Breast epithelium (tissue), 4 donors: Measurements from ENCODE around the gene ARHGEF33. TPM values are rescaled to one million over a fixed set of nuclear protein-coding genes. Genes with fewer than 3 reads are reported as not detected.

Source experiments
- DNase-seq, 2 donors: peaks; one replicate each; pipeline ENCODE4 v3.0.0-alpha.2; 2019; ENCODE audit warnings: low spot score in 2 of 2
- H3K27ac ChIP-seq, 2 donors: fragments of 200-600 bp; sonication (generic) in 1 of 2; one replicate each; pipeline ENCODE4 v1.5.1; 2016 to 2019; ENCODE audit warnings: mild to moderate bottlenecking in 1 of 2
- H3K27me3 ChIP-seq, 2 donors: fragments of 200-600 bp; sonication (generic) in 1 of 2; one replicate each; pipeline versions ENCODE4 v1.5.1 to v1.6.0; 2017 to 2019; ENCODE audit warnings: control low read depth in 1 of 2, mild to moderate bottlenecking in 1 of 2
- H3K36me3 ChIP-seq: fragments of 200-600 bp; one replicate; pipeline ENCODE4 v1.5.1; 2019
- H3K4me1 ChIP-seq, 2 donors: fragments of 200-600 bp; sonication (generic); one replicate each; pipeline ENCODE4 v1.5.1; 2016 to 2019; ENCODE audit warnings: control low read depth in 1 of 2
- H3K4me3 ChIP-seq, 3 donors: fragments of 200-600 bp; sonication (generic); 1 replicate in 2 of 3; 2 replicates in 1 of 3; pipeline ENCODE4 v1.5.1; 2016 to 2019; ENCODE audit warnings: mild to moderate bottlenecking in 3 of 3, moderate library complexity in 2 of 3
- H3K9me3 ChIP-seq, 2 donors: fragments of 200-600 bp; sonication (generic) in 1 of 2; one replicate each; pipeline ENCODE4 v1.5.1; 2016 to 2019; ENCODE audit warnings: control low read depth in 1 of 2
- CTCF ChIP-seq, 3 donors: fragments of 450-650 bp; IDR thresholded peaks; one replicate each; pipeline ENCODE4 v1.5.1; 2016 to 2017; ENCODE audit warnings: antibody characterized with exemption in 3 of 3, mild to moderate bottlenecking in 3 of 3, moderate library complexity in 3 of 3
- POLR2A ChIP-seq: fragments of 450-650 bp; IDR thresholded peaks from one replicate; pipeline ENCODE4 v1.6.1; 2016; ENCODE audit warnings: antibody characterized with exemption, mild to moderate bottlenecking, moderate library complexity
- POLR2AphosphoS5 ChIP-seq, 3 donors: sonication (generic); formaldehyde crosslinking; IDR thresholded peaks; one replicate each; pipeline ENCODE4 v1.6.1; 2017; ENCODE audit warnings: antibody characterized with exemption in 3 of 3
- intact Hi-C: fragments of 100-400 bp; cut with DNase I; formaldehyde crosslinking; loops from one replicate; pipeline ENCODE4 v1.15.1; 2023; ENCODE audit warnings: low total_unique reads
- total RNA-seq, 3 donors: library from RNA; depleted of rRNA; stranded (reverse); fragments of >200 nt; gene quantifications; one replicate each; pipeline ENCODE4 v1.1.0, GENCODE V29; 2016

The ARHGEF33 gene
- total RNA-seq, 3 donors from 2014 or later = 1.6 to 2.2 (median 1.9) TPM

DNA sequence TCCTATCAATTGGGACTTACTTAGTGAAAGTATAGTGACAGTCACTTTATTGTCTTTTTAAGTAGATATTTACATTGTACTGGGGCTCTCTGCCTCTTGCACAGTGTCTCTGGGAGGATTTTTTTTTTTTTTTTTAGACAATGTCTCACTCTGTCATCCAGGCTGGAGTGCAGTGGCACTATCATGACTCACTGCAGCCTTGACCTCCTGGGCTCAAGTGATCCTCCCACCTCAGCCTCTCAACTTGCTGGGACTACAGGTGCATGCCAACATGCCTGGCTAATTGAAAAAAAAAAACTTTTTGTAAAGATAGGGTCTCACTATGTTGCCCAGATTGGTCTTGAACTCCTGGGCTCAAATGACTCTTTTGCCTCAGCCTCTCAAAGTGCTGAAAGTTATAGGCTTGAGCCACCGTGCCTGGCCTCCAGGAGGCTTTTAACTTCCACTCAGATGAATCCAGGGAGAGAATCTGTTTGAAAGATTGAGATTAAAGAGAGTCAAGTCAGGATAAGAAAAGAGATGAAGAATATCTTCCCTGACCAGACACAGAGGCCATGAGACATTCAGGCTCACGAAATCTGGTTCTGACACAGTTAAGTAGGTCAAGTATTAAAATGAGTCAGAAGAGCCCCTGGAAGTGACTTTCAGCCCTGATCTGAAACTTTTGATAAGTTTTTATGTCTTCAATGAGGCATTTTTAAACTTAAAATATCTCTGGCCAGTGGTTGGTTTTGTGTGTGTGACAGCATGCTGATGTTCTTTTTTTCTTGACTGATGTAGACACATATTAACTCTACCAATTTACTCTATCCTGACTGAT lies 18.3 kb downstream of the ARHGEF33 start:
- Histone ChIP-seq H3K9me3 (no peaks in the 10 kb centered on the region), H3K27ac (no peak overlapping the region), H3K27me3 (no peaks in the 10 kb centered on the region), H3K36me3 (no peaks in the 10 kb centered on the region), H3K4me3 (no peak overlapping the region), H3K4me1 (no peaks in the 10 kb centered on the region)
- no peak for DNase-seq
- intact Hi-C loops = no loop called here
- TF ChIP-seq CTCF (IDR thresholded peaks at IDR 0.05) (no peak), POLR2A (no peak), POLR2AphosphoS5 (IDR thresholded peaks at IDR 0.05) (no peak)

DNA sequence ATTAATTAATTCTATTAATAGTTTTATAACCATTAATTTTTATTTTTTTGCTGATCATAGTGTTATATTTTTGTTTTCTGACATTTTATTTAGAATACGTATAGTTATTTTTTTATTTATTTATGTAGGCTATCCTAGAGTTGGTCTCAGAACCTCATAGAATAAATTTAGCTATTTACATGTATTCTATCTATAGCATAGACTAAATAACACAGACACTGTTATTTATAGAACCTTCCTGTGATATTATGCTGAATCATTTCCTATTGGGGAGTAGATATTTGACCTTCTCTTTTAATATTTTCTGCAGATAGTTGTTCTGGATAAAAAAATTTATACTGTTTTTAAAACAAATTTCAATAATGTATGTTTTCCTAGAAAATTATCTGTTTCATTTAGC lies 20.2 kb downstream of the ARHGEF33 start:
- no peak overlapping the region for H3K4me3 ChIP-seq
- H3K27me3 ChIP-seq = no peaks in the 10 kb centered on the region
- H3K4me1 ChIP-seq = no peaks in the 10 kb centered on the region
- DNase-seq = no peak
- no peaks in the 10 kb centered on the region for H3K9me3 ChIP-seq
- intact Hi-C loops = no loop called here
- H3K36me3 ChIP-seq = no peaks in the 10 kb centered on the region
- no peak overlapping the region for H3K27ac ChIP-seq
- TF ChIP-seq POLR2AphosphoS5 (IDR thresholded peaks at IDR 0.05) (no peak), POLR2A (no peak), CTCF (IDR thresholded peaks at IDR 0.05) (no peak)

DNA sequence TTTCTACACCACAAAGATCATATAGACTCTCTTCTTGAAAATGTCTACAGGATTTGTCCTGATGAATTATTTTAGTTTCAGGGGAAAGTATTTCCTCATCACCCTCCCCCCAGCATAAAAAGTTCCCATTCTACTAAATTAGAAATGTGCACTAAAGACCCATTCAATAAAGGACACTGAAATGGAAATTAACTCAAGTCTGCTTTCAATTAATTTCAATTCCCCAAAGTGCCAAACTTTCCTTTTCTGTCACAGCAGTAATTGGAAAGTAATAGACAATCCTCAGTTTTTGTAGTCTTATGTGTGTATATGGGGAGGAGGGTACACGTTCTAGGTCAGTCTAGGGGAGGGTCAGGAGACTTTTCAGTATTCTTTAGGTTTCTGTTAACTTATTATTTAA lies 21.5 kb downstream of the ARHGEF33 start:
- Histone ChIP-seq H3K4me1 (no peaks in the 10 kb centered on the region), H3K4me3 (no peak overlapping the region), H3K27me3 (no peaks in the 10 kb centered on the region), H3K27ac (no peak overlapping the region), H3K36me3 (no peaks in the 10 kb centered on the region), H3K9me3 (no peaks in the 10 kb centered on the region)
- intact Hi-C loops = no loop called here
- TF ChIP-seq POLR2A = no peak
- TF ChIP-seq CTCF (IDR thresholded peaks at IDR 0.05) = no peak
- TF ChIP-seq POLR2AphosphoS5 (IDR thresholded peaks at IDR 0.05) = no peak
- no peak for DNase-seq

DNA sequence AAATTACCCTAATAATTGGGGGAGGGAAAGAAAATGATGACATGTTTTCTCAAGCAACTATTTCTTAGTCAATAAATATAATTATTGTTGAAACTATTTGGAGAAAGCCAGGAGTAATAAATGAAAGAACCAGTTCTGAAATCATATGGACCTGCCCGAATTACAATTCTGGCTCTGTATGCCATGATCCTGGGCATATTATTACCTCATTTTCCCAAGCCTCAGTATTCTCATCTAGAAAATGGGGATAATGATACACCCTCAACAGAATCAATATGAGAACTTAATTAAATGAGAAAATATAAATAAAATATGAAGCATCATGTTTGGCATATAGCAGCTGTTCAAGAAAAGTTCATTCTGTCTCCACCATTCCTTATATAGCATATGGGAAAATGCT lies 22.9 kb downstream of the ARHGEF33 start:
- Histone ChIP-seq H3K36me3 (no peaks in the 10 kb centered on the region), H3K4me3 (no peak overlapping the region), H3K9me3 (no peaks in the 10 kb centered on the region), H3K27me3 (no peaks in the 10 kb centered on the region), H3K27ac (no peak overlapping the region), H3K4me1 (no peaks in the 10 kb centered on the region)
- TF ChIP-seq POLR2A = no peak
- TF ChIP-seq POLR2AphosphoS5 (IDR thresholded peaks at IDR 0.05) = no peak
- TF ChIP-seq CTCF (IDR thresholded peaks at IDR 0.05) = no peak
- no peak for DNase-seq
- intact Hi-C loops = no loop called here

GRCh38 chr2:38922389-38922788 lies 32.7 kb downstream of the ARHGEF33 start:
- no peaks in the 10 kb centered on the region for H3K4me1 ChIP-seq
- no peak overlapping the region for H3K27ac ChIP-seq
- no peaks in the 10 kb centered on the region for H3K9me3 ChIP-seq
- no peaks in the 10 kb centered on the region for H3K27me3 ChIP-seq
- intact Hi-C loops = no loop called here
- H3K36me3 ChIP-seq = no peaks in the 10 kb centered on the region
- DNase-seq = no peak
- TF ChIP-seq POLR2AphosphoS5 (IDR thresholded peaks at IDR 0.05) (no peak), CTCF (IDR thresholded peaks at IDR 0.05) (no peak), POLR2A (no peak)
- H3K4me3 ChIP-seq = no peak overlapping the region
